K562 (cell line): ENCODE measurements around the gene SLC30A1. TPM values are rescaled to one million over a fixed set of nuclear protein-coding genes. Genes with fewer than 3 reads are reported as not detected.

Experiments
- ATF1 ChIP-seq, 2 experiments: fragments of 450-650 bp in 1 of 2; IDR thresholded peaks; 2 replicates each; pipeline ENCODE4 v1.6.1; 2016; ENCODE audit warnings: missing compliant biosample characterization in 1 of 2, missing genetic modification characterization in 1 of 2
- CC2D1A ChIP-seq: fragments of 450-650 bp; IDR thresholded peaks from 2 replicates; pipeline ENCODE4 v1.6.1; 2017; ENCODE audit warnings: mild to moderate bottlenecking
- CEBPB ChIP-seq: fragments of 450-650 bp; IDR thresholded peaks from 2 replicates; pipeline ENCODE4 v1.6.1; 2016; ENCODE audit warnings: missing genetic modification characterization, missing compliant biosample characterization
- FIP1L1 ChIP-seq: fragments of 200-400 bp; formaldehyde crosslinking; IDR thresholded peaks from 2 replicates; pipeline ENCODE4 v1.6.1; 2018; ENCODE audit warnings: mild to moderate bottlenecking, low read depth, low read length; ENCODE audit not compliant: poor library complexity, severe bottlenecking
- MCM5 ChIP-seq: fragments of 450-650 bp; IDR thresholded peaks from 2 replicates; pipeline ENCODE4 v1.6.1; 2016; ENCODE audit warnings: low read depth
- MYNN ChIP-seq, 2 experiments: sonication (generic); formaldehyde crosslinking in 1 of 2; IDR thresholded peaks; 2 replicates each; pipeline versions ENCODE4 v1.5.0 to v1.6.1; 2016 to 2020; ENCODE audit warnings: antibody characterized with exemption in 1 of 2, missing genetic modification reagents in 1 of 2
- NEUROD1 ChIP-seq: fragments of 150-350 bp; IDR thresholded peaks from 2 replicates; pipeline ENCODE4 v1.6.1; 2014; ENCODE audit warnings: borderline replicate concordance, low read length, low read depth; ENCODE audit not compliant: partially characterized antibody
- POLR2B ChIP-seq: fragments of 450-650 bp; IDR thresholded peaks from 2 replicates; pipeline ENCODE4 v1.6.1; 2018; ENCODE audit warnings: low read depth; ENCODE audit not compliant: partially characterized antibody
- SP2 ChIP-seq: IDR thresholded peaks from 2 replicates; pipeline ENCODE4 v1.6.1; 2011; ENCODE audit warnings: mild to moderate bottlenecking, low read depth, low read length, moderate library complexity; ENCODE audit not compliant: poor library complexity, severe bottlenecking; ENCODE audit errors: extremely low read depth
- ZNF174 ChIP-seq: fragments of 250-450 bp; sonication (Bioruptor Pico); IDR thresholded peaks from 2 replicates; pipeline ENCODE4 v1.4.0; 2020; ENCODE audit warnings: mild to moderate bottlenecking
- ZNF282 ChIP-seq: sonication (generic); formaldehyde crosslinking; IDR thresholded peaks from 2 replicates; pipeline ENCODE4 v1.8.1; 2023; ENCODE audit warnings: missing genetic modification reagents
- ZNF41 ChIP-seq: fragments of 250-450 bp; sonication (Bioruptor Pico); conservative IDR thresholded peaks from 2 replicates; pipeline ENCODE4 v1.4.0; 2020; ENCODE audit warnings: mild to moderate bottlenecking
- ZNF764 ChIP-seq: fragments of 250-450 bp; sonication (Bioruptor Pico); IDR thresholded peaks from 2 replicates; pipeline ENCODE4 v1.4.0; 2020; ENCODE audit warnings: low read depth, mild to moderate bottlenecking, moderate library complexity
- polyA plus RNA-seq, 8 experiments: library from polyadenylated mRNA; depleted of rRNA in 4 of 8; stranded (reverse) in 5 of 8; unstranded in 3 of 8; fragments of >200 nt; fragmentation: Nextera tagmentation in 2 of 8; fragmentation: Illumina TruSeq in 1 of 8; extraction: Ambion mirVana in 2 of 8; extraction: Trizol in 1 of 8; gene quantifications; 2 replicates each; pipeline versions ENCODE4 v1.2.1 to v1.2.3, GENCODE V29; 2011 to 2014; ENCODE audit warnings: inconsistent platforms in 1 of 8, missing spikeins in 1 of 8
- total RNA-seq, 7 experiments: library from RNA; depleted of rRNA in 6 of 7; stranded (reverse); fragments of >200 nt in 6 of 7; fragmentation: Illumina TruSeq in 2 of 7; extraction: Trizol in 2 of 7; gene quantifications; 2 replicates each; pipeline versions ENCODE4 v1.2.1 to v1.2.3, GENCODE V29; 2011 to 2021; ENCODE audit warnings: low replicate concordance in 1 of 7
- TF ChIP-seq, protein P1 (sequence below): fragments of 250-450 bp; sonication (Bioruptor Pico); IDR thresholded peaks from 2 replicates; pipeline ENCODE4 v1.4.0; 2020; ENCODE audit warnings: mild to moderate bottlenecking, moderate library complexity
- TF ChIP-seq, protein P2 (sequence below): fragments of 200-800 bp; sonication (Bioruptor generic); IDR thresholded peaks from 2 replicates; pipeline ENCODE4 v1.6.1; 2017; ENCODE audit warnings: missing genetic modification characterization, missing compliant biosample characterization
- TF ChIP-seq, protein P3 (sequence below): conservative IDR thresholded peaks from 2 replicates; pipeline ENCODE4 v1.6.1; 2011; ENCODE audit warnings: low read depth, mild to moderate bottlenecking, low read length; ENCODE audit not compliant: control insufficient read depth
- TF ChIP-seq, protein P4 (sequence below): fragments of 450-650 bp; formaldehyde crosslinking; conservative IDR thresholded peaks from 2 replicates; pipeline ENCODE4 v1.4.0; 2022; ENCODE audit warnings: mild to moderate bottlenecking, missing genetic modification characterization
- TF ChIP-seq, protein P5 (sequence below): fragments of 250-450 bp; sonication (Bioruptor Pico); IDR thresholded peaks from 2 replicates; pipeline ENCODE4 v1.8.0; 2022; ENCODE audit warnings: moderate library complexity, mild to moderate bottlenecking, inconsistent platforms

SLC30A1 gene
- total and polyA plus RNA-seq, 9 of the 15 experiments (the other 6 are each of a cell fraction or from before 2014, with no cell fraction given): 4.1 to 14.4 (median 6.6) TPM

DNA sequence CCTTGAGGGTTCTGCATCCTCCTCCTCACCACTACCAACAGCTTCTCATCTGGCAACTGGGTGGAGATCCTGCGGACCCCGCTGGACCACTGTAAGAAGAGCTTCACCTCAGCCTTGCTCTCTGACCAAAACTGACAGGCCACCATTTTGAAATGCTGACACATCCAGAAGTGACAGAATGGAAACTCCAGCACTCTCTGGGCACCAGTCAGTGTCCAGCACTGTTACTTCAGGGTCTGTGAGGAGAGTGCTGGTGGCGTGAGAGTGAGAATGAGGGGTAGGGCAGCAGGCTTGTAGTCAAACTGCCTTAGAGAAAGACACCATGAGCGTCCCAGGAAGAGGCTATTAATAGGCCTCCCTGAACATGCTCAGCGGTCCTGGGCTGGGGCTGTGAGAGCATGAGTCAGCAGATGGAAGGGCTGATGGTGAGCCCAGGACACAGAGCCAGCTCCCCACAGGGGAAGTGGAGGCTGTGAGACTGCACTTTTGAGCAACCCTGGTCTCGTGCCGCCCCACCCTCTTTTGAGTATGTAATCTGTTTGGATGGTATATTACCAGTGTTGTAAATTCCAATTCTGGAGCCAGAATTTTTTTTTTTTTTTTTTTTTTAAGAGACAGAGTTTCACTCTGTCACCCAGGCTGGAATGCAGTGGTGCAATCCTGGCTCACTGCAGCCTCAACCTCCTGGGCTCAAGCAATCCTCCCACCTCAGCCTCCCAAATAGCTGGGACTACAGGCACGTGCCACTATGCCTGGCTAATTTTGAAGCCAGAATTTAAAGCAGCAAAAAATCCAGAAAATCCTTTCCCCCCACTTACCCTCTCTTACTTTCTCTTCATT is 34.4 kb upstream of the SLC30A1 start (continued):
- TF ChIP-seq SP2 (no peak), CEBPB (tag) (peak; percentile 85), MYNN (IDR thresholded peaks at IDR 0.05) (peak; percentile 66; the same call in 1 of the 2 replicates), MYNN (CRISPR knock-in tag; IDR thresholded peaks at IDR 0.05) (no peak), CC2D1A (peak; percentile 25; the same call in 1 of the 2 replicates), ZNF41 (CRISPR knock-in tag) (peak; percentile 97), ZNF764 (CRISPR knock-in tag) (no peak), ZNF282 (no peak), NEUROD1 (peak; percentile 79), ZNF174 (no peak), POLR2B (peak; percentile 51), MCM5 (no peak), ATF1 (CRISPR knock-in tag; IDR thresholded peaks at IDR 0.05) (no peak), ATF1 (tag; IDR thresholded peaks at IDR 0.05) (peak; percentile 70), FIP1L1 (no peak)
- TF ChIP-seq, protein P1, sequence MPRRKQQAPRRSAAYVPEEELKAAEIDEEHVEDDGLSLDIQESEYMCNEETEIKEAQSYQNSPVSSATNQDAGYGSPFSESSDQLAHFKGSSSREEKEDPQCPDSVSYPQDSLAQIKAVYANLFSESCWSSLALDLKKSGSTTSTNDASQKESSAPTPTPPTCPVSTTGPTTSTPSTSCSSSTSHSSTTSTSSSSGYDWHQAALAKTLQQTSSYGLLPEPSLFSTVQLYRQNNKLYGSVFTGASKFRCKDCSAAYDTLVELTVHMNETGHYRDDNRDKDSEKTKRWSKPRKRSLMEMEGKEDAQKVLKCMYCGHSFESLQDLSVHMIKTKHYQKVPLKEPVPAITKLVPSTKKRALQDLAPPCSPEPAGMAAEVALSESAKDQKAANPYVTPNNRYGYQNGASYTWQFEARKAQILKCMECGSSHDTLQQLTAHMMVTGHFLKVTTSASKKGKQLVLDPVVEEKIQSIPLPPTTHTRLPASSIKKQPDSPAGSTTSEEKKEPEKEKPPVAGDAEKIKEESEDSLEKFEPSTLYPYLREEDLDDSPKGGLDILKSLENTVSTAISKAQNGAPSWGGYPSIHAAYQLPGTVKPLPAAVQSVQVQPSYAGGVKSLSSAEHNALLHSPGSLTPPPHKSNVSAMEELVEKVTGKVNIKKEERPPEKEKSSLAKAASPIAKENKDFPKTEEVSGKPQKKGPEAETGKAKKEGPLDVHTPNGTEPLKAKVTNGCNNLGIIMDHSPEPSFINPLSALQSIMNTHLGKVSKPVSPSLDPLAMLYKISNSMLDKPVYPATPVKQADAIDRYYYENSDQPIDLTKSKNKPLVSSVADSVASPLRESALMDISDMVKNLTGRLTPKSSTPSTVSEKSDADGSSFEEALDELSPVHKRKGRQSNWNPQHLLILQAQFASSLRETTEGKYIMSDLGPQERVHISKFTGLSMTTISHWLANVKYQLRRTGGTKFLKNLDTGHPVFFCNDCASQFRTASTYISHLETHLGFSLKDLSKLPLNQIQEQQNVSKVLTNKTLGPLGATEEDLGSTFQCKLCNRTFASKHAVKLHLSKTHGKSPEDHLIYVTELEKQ (CRISPR knock-in tag): 0 out of 2 replicates have a peak, but pooled peaks have one; percentile 68
- TF ChIP-seq, protein P2, sequence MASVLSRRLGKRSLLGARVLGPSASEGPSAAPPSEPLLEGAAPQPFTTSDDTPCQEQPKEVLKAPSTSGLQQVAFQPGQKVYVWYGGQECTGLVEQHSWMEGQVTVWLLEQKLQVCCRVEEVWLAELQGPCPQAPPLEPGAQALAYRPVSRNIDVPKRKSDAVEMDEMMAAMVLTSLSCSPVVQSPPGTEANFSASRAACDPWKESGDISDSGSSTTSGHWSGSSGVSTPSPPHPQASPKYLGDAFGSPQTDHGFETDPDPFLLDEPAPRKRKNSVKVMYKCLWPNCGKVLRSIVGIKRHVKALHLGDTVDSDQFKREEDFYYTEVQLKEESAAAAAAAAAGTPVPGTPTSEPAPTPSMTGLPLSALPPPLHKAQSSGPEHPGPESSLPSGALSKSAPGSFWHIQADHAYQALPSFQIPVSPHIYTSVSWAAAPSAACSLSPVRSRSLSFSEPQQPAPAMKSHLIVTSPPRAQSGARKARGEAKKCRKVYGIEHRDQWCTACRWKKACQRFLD: peak; percentile 91
- TF ChIP-seq, protein P3, sequence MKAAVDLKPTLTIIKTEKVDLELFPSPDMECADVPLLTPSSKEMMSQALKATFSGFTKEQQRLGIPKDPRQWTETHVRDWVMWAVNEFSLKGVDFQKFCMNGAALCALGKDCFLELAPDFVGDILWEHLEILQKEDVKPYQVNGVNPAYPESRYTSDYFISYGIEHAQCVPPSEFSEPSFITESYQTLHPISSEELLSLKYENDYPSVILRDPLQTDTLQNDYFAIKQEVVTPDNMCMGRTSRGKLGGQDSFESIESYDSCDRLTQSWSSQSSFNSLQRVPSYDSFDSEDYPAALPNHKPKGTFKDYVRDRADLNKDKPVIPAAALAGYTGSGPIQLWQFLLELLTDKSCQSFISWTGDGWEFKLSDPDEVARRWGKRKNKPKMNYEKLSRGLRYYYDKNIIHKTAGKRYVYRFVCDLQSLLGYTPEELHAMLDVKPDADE: 0 out of 2 replicates have a peak, but pooled peaks have one; percentile 40
- TF ChIP-seq, protein P4, sequence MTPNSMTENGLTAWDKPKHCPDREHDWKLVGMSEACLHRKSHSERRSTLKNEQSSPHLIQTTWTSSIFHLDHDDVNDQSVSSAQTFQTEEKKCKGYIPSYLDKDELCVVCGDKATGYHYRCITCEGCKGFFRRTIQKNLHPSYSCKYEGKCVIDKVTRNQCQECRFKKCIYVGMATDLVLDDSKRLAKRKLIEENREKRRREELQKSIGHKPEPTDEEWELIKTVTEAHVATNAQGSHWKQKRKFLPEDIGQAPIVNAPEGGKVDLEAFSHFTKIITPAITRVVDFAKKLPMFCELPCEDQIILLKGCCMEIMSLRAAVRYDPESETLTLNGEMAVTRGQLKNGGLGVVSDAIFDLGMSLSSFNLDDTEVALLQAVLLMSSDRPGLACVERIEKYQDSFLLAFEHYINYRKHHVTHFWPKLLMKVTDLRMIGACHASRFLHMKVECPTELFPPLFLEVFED (CRISPR knock-in tag): no peak
- TF ChIP-seq, protein P5, sequence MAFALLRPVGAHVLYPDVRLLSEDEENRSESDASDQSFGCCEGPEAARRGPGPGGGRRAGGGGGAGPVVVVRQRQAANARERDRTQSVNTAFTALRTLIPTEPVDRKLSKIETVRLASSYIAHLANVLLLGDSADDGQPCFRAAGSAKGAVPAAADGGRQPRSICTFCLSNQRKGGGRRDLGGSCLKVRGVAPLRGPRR: 0 out of 2 replicates have a peak, but pooled peaks have one; percentile 60
